Activated CD8-positive, alpha-beta T cell treated with anti-CD3 and anti-CD28 coated beads for 36 hours (primary cell): Measurements from ENCODE around the gene CALHM4. TPM values are rescaled to one million over a fixed set of nuclear protein-coding genes. Genes with fewer than 3 reads are reported as not detected.

Experiments used
- ATAC-seq: fragments of 200-7000 bp; cut with Tn5 transposase; one replicate; pipeline ENCODE4 v1.10.0; 2021; ENCODE audit warnings: mild to moderate bottlenecking, moderate library complexity
- CTCF ChIA-PET: fragments of 350-600 bp; sonication (Branson Sonifier 250); formaldehyde crosslinking; loops from one replicate; lab custom pipeline; 2021; ENCODE audit warnings: antibody characterized with exemption; lab: Charles Lee
- POLR2A ChIA-PET: fragments of 350-600 bp; sonication (Branson Sonifier 250); formaldehyde crosslinking; loops from one replicate; lab custom pipeline; 2021; ENCODE audit warnings: antibody characterized with exemption; lab: Charles Lee
- DNase-seq: peaks from one replicate; pipeline ENCODE4 v3.0.0-alpha.2; 2020
- H3K27ac Mint-ChIP-seq: one replicate; pipeline ENCODE4 v1.8.0; 2021; ENCODE audit warnings: mild to moderate bottlenecking, mixed read lengths
- H3K27me3 Mint-ChIP-seq: one replicate; pipeline ENCODE4 v1.8.0; 2021; ENCODE audit warnings: mixed read lengths
- H3K36me3 Mint-ChIP-seq: one replicate; pipeline ENCODE4 v1.8.0; 2021; ENCODE audit warnings: low read depth, mixed read lengths
- H3K4me1 Mint-ChIP-seq: one replicate; pipeline ENCODE4 v1.8.0; 2021; ENCODE audit warnings: low read depth, mixed read lengths
- H3K4me3 Mint-ChIP-seq: one replicate; pipeline ENCODE4 v1.8.0; 2021; ENCODE audit warnings: mild to moderate bottlenecking, moderate library complexity, mixed read lengths
- H3K9me3 Mint-ChIP-seq: one replicate; pipeline ENCODE4 v1.8.0; 2021; ENCODE audit warnings: mixed read lengths
- CTCF ChIP-seq: fragments of 200-600 bp; IDR thresholded peaks from one replicate; pipeline ENCODE4 v1.8.0; 2022; ENCODE audit warnings: antibody characterized with exemption, mild to moderate bottlenecking
- intact Hi-C: fragments of 100-400 bp; cut with micrococcal nuclease; formaldehyde crosslinking; loops from one replicate; pipeline ENCODE4 v1.10.0; 2022
- total RNA-seq, 2 experiments: library from RNA; stranded (reverse); gene quantifications; one replicate each; pipeline ENCODE4 v1.2.3, GENCODE V29; 2021

Gene CALHM4
- total RNA-seq, 2 experiments from 2014 or later, result not detected

- CTCF ChIA-PET, result interaction anchor here (0.8 to 2.2 kb wide), 6 partner anchors 9 to 254 kb away, joined by 3 to 7 read pairs (median 4); no protein-coding TSS in a partner anchor
- no peak for TF ChIP-seq CTCF
- no peak overlapping the region for H3K27ac Mint-ChIP-seq
These were observed 30.7 kb upstream of the CALHM4 start for GRCh38 chr6:116522896-116523295.

GRCh38 chr6:116524236-116524635, 29.3 kb upstream of the CALHM4 start:
- intact Hi-C loops, result no loop called here
- Mint-ChIP-seq H3K4me1 (no peaks in the 10 kb centered on the region), H3K27me3 (peaks cover 2% of the 10 kb centered on the region), H3K4me3 (no peak overlapping the region), H3K27ac (no peak overlapping the region), H3K9me3 (no peaks in the 10 kb centered on the region), H3K36me3 (no peaks in the 10 kb centered on the region)
- no peak for DNase-seq
- ATAC-seq, result no peak
- CTCF ChIA-PET, result interaction anchor here (1.0 to 1.6 kb wide), 3 partner anchors 9 to 11 kb away, joined by 3 to 4 read pairs (median 3); no protein-coding TSS in a partner anchor
- no peak for TF ChIP-seq CTCF
- POLR2A ChIA-PET, result interaction anchor here (0.6 kb wide), 1 partner anchor 163 kb away, joined by 4 read pairs; no protein-coding TSS in a partner anchor

More at GRCh38 chr6:116522896-116523295, 30.7 kb upstream of the CALHM4 start:
- ATAC-seq, result no peak
- intact Hi-C loops, result no loop called here
- Mint-ChIP-seq H3K36me3 (no peaks in the 10 kb centered on the region), H3K4me1 (no peaks in the 10 kb centered on the region), H3K27me3 (peaks cover 2% of the 10 kb centered on the region), H3K9me3 (no peaks in the 10 kb centered on the region), H3K4me3 (no peak overlapping the region)
- no peak for DNase-seq
- POLR2A ChIA-PET, result no interaction called here

GRCh38 chr6:116528133-116528532, 25.4 kb upstream of the CALHM4 start:
- DNase-seq (no peak), ATAC-seq (no peak)
- POLR2A ChIA-PET, result no interaction called here
- H3K9me3 Mint-ChIP-seq, result no peaks in the 10 kb centered on the region
- H3K36me3 Mint-ChIP-seq, result no peaks in the 10 kb centered on the region
- no peak for TF ChIP-seq CTCF
- H3K4me3 Mint-ChIP-seq, result no peak overlapping the region
- no peak overlapping the region for H3K27ac Mint-ChIP-seq
- CTCF ChIA-PET, result no interaction called here
- intact Hi-C loops, result no loop called here
- peaks cover 9% of the 10 kb centered on the region for H3K27me3 Mint-ChIP-seq
- H3K4me1 Mint-ChIP-seq, result no peaks in the 10 kb centered on the region

- ATAC-seq (no peak), DNase-seq (no peak)
- H3K27ac Mint-ChIP-seq, result no peak overlapping the region
- intact Hi-C loops, result no loop called here
- peaks cover 10% of the 10 kb centered on the region for H3K27me3 Mint-ChIP-seq
- no peaks in the 10 kb centered on the region for H3K9me3 Mint-ChIP-seq
- CTCF ChIA-PET, result interaction anchor here (0.7 kb wide), 1 partner anchor 252 kb away, joined by 3 read pairs; no protein-coding TSS in a partner anchor
- POLR2A ChIA-PET, result no interaction called here
- no peaks in the 10 kb centered on the region for H3K36me3 Mint-ChIP-seq
- H3K4me3 Mint-ChIP-seq, result no peak overlapping the region
- no peak for TF ChIP-seq CTCF
- no peaks in the 10 kb centered on the region for H3K4me1 Mint-ChIP-seq
These were observed 24.8 kb upstream of the CALHM4 start for GRCh38 chr6:116528780-116529179.

- Mint-ChIP-seq H3K27me3 (peaks cover 12% of the 10 kb centered on the region), H3K9me3 (no peaks in the 10 kb centered on the region), H3K36me3 (no peaks in the 10 kb centered on the region), H3K27ac (no peak overlapping the region), H3K4me3 (no peak overlapping the region), H3K4me1 (no peaks in the 10 kb centered on the region)
- TF ChIP-seq CTCF, result no peak
- DNase-seq (no peak), ATAC-seq (no peak)
- ChIA-PET CTCF (interaction anchor here (0.7 to 1.2 kb wide), 2 partner anchors 242 to 253 kb away, joined by 3 to 9 read pairs; no protein-coding TSS in a partner anchor), POLR2A (no interaction called here)
- intact Hi-C loops, result loop anchor here (5.0 kb wide), 1 partner anchor 87 kb away; no protein-coding TSS in a partner anchor
These were observed 23.9 kb upstream of the CALHM4 start for GRCh38 chr6:116529466-116530290.
